Activated CD4-positive, alpha-beta memory T cell treated with anti-CD3 and anti-CD28 coated beads for 36 hours (primary cell): ENCODE results near the gene BMS1. TPM values are rescaled to one million over a fixed set of nuclear protein-coding genes. Genes with fewer than 3 reads are reported as not detected.
"Not testable (repeated sequence)": the region's sequence is repeated elsewhere in the genome, so short reads cannot be mapped to it uniquely, and the experiment has no call there.

Experiments
- CTCF ChIA-PET: fragments of 350-600 bp; sonication (Branson Sonifier 250); formaldehyde crosslinking; loops from one replicate; lab custom pipeline; 2021; ENCODE audit warnings: antibody characterized with exemption, inconsistent platforms; lab: Charles Lee
- POLR2A ChIA-PET: fragments of 350-600 bp; sonication (Branson Sonifier 250); formaldehyde crosslinking; loops from one replicate; lab custom pipeline; 2021; ENCODE audit warnings: antibody characterized with exemption; lab: Charles Lee
- DNase-seq: peaks from one replicate; pipeline ENCODE4 v3.0.0-alpha.2; 2020
- H3K27ac Mint-ChIP-seq: one replicate; pipeline ENCODE4 v1.8.0; 2021; ENCODE audit warnings: mixed read lengths
- H3K27me3 Mint-ChIP-seq: one replicate; pipeline ENCODE4 v1.8.0; 2021; ENCODE audit warnings: mixed read lengths
- H3K36me3 Mint-ChIP-seq: one replicate; pipeline ENCODE4 v1.8.0; 2021; ENCODE audit warnings: mixed read lengths
- H3K4me1 Mint-ChIP-seq: one replicate; pipeline ENCODE4 v1.8.0; 2021; ENCODE audit warnings: low read depth, mixed read lengths
- H3K4me3 Mint-ChIP-seq: one replicate; pipeline ENCODE4 v1.8.0; 2021; ENCODE audit warnings: mild to moderate bottlenecking, mixed read lengths
- H3K9me3 Mint-ChIP-seq: one replicate; pipeline ENCODE4 v1.8.0; 2021; ENCODE audit warnings: mixed read lengths
- intact Hi-C: fragments of 100-400 bp; cut with micrococcal nuclease; formaldehyde crosslinking; loops from one replicate; pipeline ENCODE4 v1.15.1; 2023
- total RNA-seq, 2 experiments: library from RNA; stranded (reverse); gene quantifications; one replicate each; pipeline ENCODE4 v1.2.3, GENCODE V29; 2021

BMS1 gene
- total RNA-seq, 2 experiments from 2014 or later: 25.5 to 25.9 TPM

DNA sequence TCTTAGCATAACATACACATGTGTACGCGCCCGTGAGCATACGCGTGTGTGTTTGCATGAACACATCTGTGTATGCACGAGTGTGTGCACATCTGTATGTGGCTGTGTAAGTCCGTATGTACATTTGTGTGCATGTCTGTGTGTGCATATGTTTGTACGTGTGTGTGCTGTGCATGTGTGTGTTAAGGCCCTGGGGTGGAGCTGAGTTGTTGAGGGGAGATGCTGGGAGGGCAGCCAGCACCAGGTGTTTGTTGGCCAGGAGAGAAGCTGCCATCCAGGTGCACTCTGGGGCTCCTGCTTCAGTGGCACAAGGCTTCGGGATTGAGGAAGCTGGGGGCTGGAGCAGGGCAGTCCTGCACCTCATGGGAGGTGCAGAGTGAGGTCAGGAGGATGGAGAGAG lies 85.0 kb downstream of the BMS1 start:
- POLR2A ChIA-PET: no interaction called here
- Mint-ChIP-seq H3K9me3 (no peaks in the 10 kb centered on the region), H3K36me3 (no peaks in the 10 kb centered on the region), H3K4me3 (no peak overlapping the region), H3K27ac (no peak overlapping the region), H3K4me1 (peaks cover 2% of the 10 kb centered on the region), H3K27me3 (peaks cover 24% of the 10 kb centered on the region)
- CTCF ChIA-PET: no interaction called here
- no peak for DNase-seq
- intact Hi-C loops: loop anchor here (5.0 to 10.0 kb wide), 4 partner anchors 113 to 595 kb away; partner anchors contain the start of gene RET

DNA sequence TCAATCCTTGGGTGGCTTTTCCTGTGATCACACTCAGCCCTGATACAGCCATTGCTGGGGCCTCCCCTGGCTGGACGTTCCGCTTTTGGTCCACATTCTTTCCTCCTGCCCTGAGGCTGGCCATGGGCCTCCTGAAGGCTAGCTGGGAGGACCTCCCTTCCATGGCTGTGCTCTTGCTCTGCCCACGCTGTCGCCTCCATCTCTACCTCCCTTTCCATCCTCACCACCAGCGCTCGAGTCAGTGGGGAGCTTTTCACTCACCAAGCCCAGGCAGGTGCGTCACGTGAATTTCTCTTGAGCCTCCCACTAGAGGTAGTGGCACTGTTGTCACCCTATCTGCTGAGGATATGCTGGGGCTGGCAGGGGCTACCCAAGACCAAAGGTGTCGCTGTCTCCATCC lies 85.9 kb downstream of the BMS1 start:
- intact Hi-C loops: loop anchor here (5.0 to 10.0 kb wide), 4 partner anchors 114 to 594 kb away; partner anchors contain the start of gene RET
- CTCF ChIA-PET: interaction anchor here (0.7 kb wide), 1 partner anchor 48 kb away, joined by 3 read pairs; no protein-coding TSS in a partner anchor
- POLR2A ChIA-PET: no interaction called here
- Mint-ChIP-seq H3K4me3 (no peak overlapping the region), H3K27me3 (peaks cover 21% of the 10 kb centered on the region), H3K9me3 (no peaks in the 10 kb centered on the region), H3K27ac (no peak overlapping the region), H3K4me1 (peaks cover 2% of the 10 kb centered on the region), H3K36me3 (no peaks in the 10 kb centered on the region)
- no peak for DNase-seq

DNA sequence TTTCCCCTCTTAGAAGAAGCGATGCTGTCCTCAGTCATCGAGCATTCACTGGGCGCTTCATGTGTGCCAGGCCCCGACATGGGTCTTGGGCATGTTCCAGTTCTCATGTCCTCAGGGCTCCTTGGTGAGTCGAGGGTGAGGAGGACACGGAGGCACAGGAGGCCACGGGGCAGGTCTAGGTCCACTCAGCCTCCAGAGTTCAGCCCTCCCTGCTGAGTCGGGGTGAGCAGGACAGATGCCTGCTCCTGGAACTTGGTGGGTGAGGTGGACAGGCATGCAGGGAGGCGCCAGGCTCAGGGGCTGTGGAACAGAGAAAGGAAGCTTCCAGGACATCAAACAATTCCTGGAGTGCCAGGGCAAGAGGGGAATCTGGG lies 87.4 kb downstream of the BMS1 start:
- H3K4me3 Mint-ChIP-seq: no peak overlapping the region
- peaks cover 10% of the 10 kb centered on the region for H3K27me3 Mint-ChIP-seq
- peaks cover 2% of the 10 kb centered on the region for H3K4me1 Mint-ChIP-seq
- ChIA-PET POLR2A (no interaction called here), CTCF (interaction anchor here (0.7 kb wide), 1 partner anchor 1502 kb away, joined by 3 read pairs; no protein-coding TSS in a partner anchor)
- DNase-seq: no peak
- H3K36me3 Mint-ChIP-seq: no peaks in the 10 kb centered on the region
- H3K9me3 Mint-ChIP-seq: no peaks in the 10 kb centered on the region
- intact Hi-C loops: loop anchor here (5.0 to 10.0 kb wide), 4 partner anchors 115 to 592 kb away; partner anchors contain the start of gene RET
- H3K27ac Mint-ChIP-seq: no peak overlapping the region

DNA sequence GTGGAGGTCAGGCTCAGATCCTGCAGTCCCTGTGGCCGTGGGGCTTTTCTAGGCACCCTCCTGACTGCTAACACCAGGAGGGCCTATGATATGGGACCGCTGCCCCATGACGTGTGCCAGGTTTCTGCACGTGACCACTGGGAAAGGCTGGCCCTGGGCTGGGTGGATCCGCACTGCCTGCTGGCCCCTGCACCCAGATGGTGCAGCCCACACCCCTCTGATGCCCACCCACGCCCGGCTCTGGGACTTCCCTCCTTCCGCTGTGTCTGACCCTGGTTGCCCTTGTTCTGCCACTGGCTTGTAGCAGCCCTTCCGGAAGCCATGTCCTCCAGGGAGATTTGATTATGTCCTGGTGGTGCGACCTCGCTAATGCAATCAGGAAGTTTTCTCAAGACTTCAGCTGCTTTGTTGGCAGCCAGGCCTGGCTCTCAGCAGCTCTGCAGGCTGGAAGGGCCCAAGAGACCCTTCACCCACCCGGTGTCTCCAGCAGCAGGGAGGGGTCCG lies 88.6 kb downstream of the BMS1 start:
- CTCF ChIA-PET, H3K9me3 Mint-ChIP-seq, H3K27me3 Mint-ChIP-seq, POLR2A ChIA-PET, intact Hi-C loops, H3K4me3 Mint-ChIP-seq, H3K27ac Mint-ChIP-seq, DNase-seq, H3K4me1 Mint-ChIP-seq, H3K36me3 Mint-ChIP-seq: not testable (repeated sequence)

DNA sequence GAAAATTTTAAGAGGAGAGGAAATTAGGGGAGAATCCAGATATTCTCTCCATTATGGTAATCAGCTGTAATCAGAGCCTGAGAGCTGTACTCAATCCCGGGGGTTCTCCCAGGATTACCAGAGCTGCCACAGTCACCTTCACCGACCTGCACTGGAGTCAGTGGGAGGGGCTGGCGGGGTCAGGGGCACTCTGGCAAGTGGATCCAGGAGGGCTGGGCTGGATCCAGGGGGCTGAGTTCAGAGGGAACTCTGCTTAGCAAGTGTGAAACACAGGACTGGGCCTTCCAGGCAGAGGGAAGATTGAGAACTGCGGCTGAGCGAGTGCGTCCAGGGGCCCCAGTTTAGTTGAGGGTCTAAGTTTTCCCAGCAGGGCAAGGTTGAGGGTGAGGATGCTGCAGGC lies 89.2 kb downstream of the BMS1 start:
- POLR2A ChIA-PET: no interaction called here
- H3K27me3 Mint-ChIP-seq: no peaks in the 10 kb centered on the region
- peaks cover 2% of the 10 kb centered on the region for H3K4me1 Mint-ChIP-seq
- no peak overlapping the region for H3K4me3 Mint-ChIP-seq
- no peak overlapping the region for H3K27ac Mint-ChIP-seq
- intact Hi-C loops: no loop called here
- no peaks in the 10 kb centered on the region for H3K9me3 Mint-ChIP-seq
- DNase-seq: no peak
- CTCF ChIA-PET: no interaction called here
- no peaks in the 10 kb centered on the region for H3K36me3 Mint-ChIP-seq

DNA sequence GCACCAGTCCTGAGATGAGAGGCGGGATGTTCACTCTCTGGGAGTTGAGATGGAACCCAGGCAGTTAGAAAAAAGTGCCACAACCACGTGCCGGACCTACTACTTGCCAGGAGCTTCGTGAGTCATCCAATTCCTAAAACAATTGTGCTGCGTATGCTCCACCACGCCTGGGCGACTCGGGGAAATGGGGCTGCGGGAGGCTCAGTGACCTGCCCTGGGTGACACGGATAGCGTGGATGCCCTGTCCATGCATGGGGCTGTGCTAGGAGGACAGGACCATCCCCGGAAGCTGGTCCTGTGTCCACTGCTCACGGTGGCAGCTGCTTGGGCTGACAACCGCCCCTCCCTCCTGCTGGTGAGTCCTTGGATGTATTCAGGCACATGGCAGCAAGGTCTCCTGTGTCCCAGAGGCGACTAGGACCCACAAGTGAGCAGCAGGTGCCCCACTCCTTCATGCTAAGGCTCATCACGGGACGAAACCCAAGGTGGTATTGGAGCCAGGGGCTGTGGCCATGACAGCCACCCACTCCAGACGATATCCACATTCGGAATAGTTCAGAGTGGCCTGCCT lies 90.4 kb downstream of the BMS1 start:
- no peak for DNase-seq
- no peaks in the 10 kb centered on the region for H3K36me3 Mint-ChIP-seq
- H3K27ac Mint-ChIP-seq: no peak overlapping the region
- no peaks in the 10 kb centered on the region for H3K4me1 Mint-ChIP-seq
- no peak overlapping the region for H3K4me3 Mint-ChIP-seq
- H3K27me3 Mint-ChIP-seq: no peaks in the 10 kb centered on the region
- ChIA-PET POLR2A (no interaction called here), CTCF (no interaction called here)
- H3K9me3 Mint-ChIP-seq: no peaks in the 10 kb centered on the region
- intact Hi-C loops: no loop called here

DNA sequence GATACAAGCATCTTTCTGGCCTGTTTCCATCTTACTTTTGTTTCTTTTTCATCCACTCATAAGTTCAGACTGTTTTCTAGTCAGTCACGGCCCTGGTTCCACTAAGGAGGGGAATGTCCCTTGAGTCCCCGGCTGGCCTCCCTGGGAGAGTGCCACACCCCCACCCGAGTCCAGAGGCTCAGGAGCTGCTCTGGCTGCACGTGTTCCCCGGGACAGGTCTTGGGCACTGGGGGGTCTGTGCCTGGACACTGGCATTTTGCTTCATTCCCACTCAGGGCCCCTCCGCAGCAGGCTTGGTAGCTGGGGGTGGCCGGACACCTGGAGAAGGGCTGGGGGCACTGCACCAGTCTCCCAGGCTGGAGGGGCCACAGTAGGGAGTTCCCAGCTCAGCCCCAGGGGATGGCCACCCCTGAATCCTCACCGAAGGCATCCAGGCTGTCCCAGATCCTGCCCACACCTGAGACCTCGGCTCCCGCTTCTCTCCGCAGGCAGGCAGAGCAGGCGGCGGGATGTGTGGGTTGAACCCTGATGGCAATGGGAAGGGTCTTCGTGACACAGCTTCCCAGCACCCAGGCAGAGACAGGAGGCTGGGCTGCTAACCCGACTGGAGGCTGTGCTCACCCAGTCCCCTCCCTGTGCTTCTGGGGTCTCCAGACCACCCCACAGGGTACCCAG lies 92.3 kb downstream of the BMS1 start:
- Mint-ChIP-seq H3K27ac (no peak overlapping the region), H3K4me1 (no peaks in the 10 kb centered on the region), H3K4me3 (no peak overlapping the region), H3K9me3 (no peaks in the 10 kb centered on the region), H3K27me3 (no peaks in the 10 kb centered on the region), H3K36me3 (no peaks in the 10 kb centered on the region)
- ChIA-PET CTCF (no interaction called here), POLR2A (no interaction called here)
- intact Hi-C loops: no loop called here
- no peak for DNase-seq

DNA sequence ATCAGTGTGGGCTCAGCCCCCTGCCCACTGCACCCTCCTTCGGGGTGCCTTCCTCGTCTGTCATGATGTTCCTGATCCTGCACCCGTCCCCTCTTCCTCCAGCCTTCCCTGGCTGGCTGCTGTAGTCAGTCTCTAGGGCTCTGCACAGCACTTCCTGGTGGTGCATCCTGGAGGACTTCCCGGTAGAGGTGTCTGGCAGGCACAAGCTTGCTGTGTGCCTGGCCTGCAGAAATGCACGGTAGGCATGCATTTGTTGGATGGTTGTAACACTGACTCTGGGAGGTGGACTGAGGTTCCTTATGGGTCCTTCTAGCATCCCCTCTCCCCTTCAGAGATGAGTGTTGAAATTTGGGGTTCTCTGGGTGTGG lies 92.8 kb downstream of the BMS1 start:
- H3K27ac Mint-ChIP-seq: no peak overlapping the region
- ChIA-PET POLR2A (no interaction called here), CTCF (no interaction called here)
- no peak for DNase-seq
- no peak overlapping the region for H3K4me3 Mint-ChIP-seq
- H3K36me3 Mint-ChIP-seq: no peaks in the 10 kb centered on the region
- H3K4me1 Mint-ChIP-seq: no peaks in the 10 kb centered on the region
- H3K9me3 Mint-ChIP-seq: no peaks in the 10 kb centered on the region
- no peaks in the 10 kb centered on the region for H3K27me3 Mint-ChIP-seq
- intact Hi-C loops: no loop called here

DNA sequence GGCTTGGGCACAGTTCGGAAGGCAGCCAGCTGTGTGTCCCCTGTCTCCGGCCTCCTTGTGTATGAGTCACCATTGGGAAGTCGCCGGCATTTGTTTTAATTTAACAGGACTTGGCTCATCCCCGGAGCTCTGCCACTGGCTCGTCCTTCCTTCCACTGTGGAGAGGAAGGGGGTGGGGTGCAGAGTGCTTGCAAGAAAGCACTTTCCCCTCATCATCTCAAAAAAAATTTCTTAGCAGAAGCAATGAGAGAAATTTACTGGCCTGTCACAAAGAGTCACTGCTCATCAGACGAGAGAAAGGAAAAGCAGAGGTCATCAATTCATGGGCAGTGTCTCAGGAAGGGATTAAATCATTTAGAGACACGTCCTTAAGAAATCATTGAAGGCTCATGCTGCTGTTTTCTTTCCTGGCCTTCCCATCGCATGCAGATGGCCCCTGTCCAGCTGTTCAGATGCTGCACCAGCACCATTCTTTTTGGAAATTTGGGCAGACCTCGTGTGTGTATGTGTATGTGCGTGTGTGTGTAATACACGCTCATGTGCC lies 93.3 kb downstream of the BMS1 start:
- POLR2A ChIA-PET: no interaction called here
- Mint-ChIP-seq H3K27ac (no peak overlapping the region), H3K4me3 (no peak overlapping the region), H3K27me3 (no peaks in the 10 kb centered on the region), H3K36me3 (no peaks in the 10 kb centered on the region), H3K9me3 (no peaks in the 10 kb centered on the region), H3K4me1 (no peaks in the 10 kb centered on the region)
- intact Hi-C loops: no loop called here
- CTCF ChIA-PET: no interaction called here
- no peak for DNase-seq

DNA sequence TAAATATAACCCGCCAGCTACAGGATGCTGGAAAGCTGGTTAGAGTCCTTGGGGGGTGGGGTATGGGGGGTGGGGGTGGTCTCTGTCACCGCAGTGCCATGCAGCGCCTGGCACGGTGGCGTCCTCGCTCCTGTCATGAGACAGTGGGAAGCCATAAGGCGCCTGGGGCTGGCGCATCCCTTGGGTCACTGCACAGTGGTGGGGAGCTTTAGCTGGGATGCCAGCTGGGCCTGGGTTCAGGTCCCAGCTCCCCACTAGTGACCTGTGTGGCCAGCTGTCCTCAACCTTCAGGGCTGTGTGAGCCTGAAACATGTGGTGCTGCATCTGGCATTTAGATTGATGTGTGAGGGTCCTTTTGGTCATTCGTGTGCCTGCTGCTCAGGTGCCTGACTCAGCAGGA lies 93.9 kb downstream of the BMS1 start:
- CTCF ChIA-PET: no interaction called here
- DNase-seq: no peak
- no peaks in the 10 kb centered on the region for H3K36me3 Mint-ChIP-seq
- H3K27ac Mint-ChIP-seq: no peak overlapping the region
- H3K9me3 Mint-ChIP-seq: peaks cover 3% of the 10 kb centered on the region
- H3K4me3 Mint-ChIP-seq: no peak overlapping the region
- intact Hi-C loops: no loop called here
- H3K4me1 Mint-ChIP-seq: no peaks in the 10 kb centered on the region
- POLR2A ChIA-PET: no interaction called here
- H3K27me3 Mint-ChIP-seq: no peaks in the 10 kb centered on the region

DNA sequence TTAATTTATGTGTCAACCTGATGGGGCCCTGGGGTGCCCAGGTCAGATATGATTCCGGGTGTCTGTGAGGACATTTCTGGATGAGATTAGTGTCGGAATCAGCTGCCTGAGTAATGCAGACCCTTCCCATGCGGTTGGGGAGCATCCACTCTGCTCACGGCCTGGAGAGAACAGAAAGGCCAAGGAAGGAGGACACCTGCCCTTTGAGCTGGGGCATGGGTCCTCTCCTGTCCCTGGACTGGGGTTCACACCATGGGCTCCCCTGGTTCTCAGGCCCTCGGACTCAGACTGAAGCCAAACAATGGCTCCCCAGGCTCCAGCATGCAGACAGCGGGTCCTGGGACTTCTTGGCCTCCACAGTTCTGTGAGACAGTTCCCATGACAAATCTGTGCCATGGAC lies 94.3 kb downstream of the BMS1 start:
- Mint-ChIP-seq H3K27ac (no peak overlapping the region), H3K4me3 (no peak overlapping the region), H3K9me3 (peaks cover 4% of the 10 kb centered on the region), H3K36me3 (no peaks in the 10 kb centered on the region), H3K27me3 (no peaks in the 10 kb centered on the region), H3K4me1 (no peaks in the 10 kb centered on the region)
- no peak for DNase-seq
- intact Hi-C loops: no loop called here
- CTCF ChIA-PET: no interaction called here
- POLR2A ChIA-PET: no interaction called here

DNA sequence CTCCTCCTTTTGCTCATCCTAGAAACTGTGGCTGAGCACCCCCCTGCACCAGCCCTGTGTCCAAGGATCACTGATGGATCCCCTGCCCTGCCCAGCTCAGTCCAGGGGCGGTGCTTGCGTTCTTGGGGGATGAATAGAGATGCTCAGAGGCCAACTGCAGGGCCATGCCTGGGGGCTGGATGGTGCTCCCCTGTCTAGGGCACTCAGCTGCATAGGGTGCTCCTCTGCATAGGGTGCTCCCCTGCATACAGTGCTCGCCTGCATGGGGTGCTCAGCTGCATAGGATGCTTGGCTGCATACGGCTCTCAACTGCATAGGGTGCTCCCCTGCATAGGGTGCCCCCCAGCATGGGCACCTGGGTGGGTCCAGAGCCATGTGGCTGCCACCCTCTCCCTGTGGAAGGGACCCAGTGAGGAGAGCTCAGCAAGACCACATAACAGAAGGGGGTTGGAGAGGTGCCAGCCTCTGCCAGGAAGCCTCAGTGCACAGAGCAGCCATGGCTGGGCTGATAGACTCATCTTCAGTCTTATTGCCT lies 95.0 kb downstream of the BMS1 start:
- H3K27me3 Mint-ChIP-seq: no peaks in the 10 kb centered on the region
- ChIA-PET CTCF (no interaction called here), POLR2A (no interaction called here)
- no peaks in the 10 kb centered on the region for H3K36me3 Mint-ChIP-seq
- H3K4me1 Mint-ChIP-seq: no peaks in the 10 kb centered on the region
- intact Hi-C loops: no loop called here
- peaks cover 10% of the 10 kb centered on the region for H3K9me3 Mint-ChIP-seq
- H3K4me3 Mint-ChIP-seq: no peak overlapping the region
- no peak for DNase-seq
- no peak overlapping the region for H3K27ac Mint-ChIP-seq
